GM23338 (cell line): ENCODE data around the gene GSTP1.
"Not testable (repeated sequence)": the region's sequence is repeated elsewhere in the genome, so short reads cannot be mapped to it uniquely, and the experiment has no call there.

Source experiments
- EZH2 ChIP-seq: fragments of 200-600 bp; sonication (generic); IDR thresholded peaks from one replicate; pipeline ENCODE4 v1.8.0; 2017; ENCODE audit warnings: antibody characterized with exemption, mild to moderate bottlenecking, low read depth; ENCODE audit not compliant: unreplicated experiment
- EZH2phosphoT487 ChIP-seq: fragments of 200-600 bp; sonication (generic); IDR thresholded peaks from one replicate; pipeline ENCODE4 v1.8.1; 2018; ENCODE audit warnings: antibody characterized with exemption; ENCODE audit not compliant: unreplicated experiment
- JUNB ChIP-seq: IDR thresholded peaks from one replicate; pipeline ENCODE4 v1.6.1; 2016; ENCODE audit warnings: antibody characterized with exemption; ENCODE audit not compliant: unreplicated experiment
- NANOG ChIP-seq: IDR thresholded peaks from 2 replicates; pipeline ENCODE4 v1.6.1; 2016; ENCODE audit warnings: antibody characterized with exemption, borderline replicate concordance
- POLR2AphosphoS5 ChIP-seq: IDR thresholded peaks from 2 replicates; pipeline ENCODE4 v1.6.1; 2016; ENCODE audit warnings: antibody characterized with exemption, low read depth
- TF ChIP-seq, protein P1 (sequence below), 2 experiments: fragments of 200-600 bp in 1 of 2; sonication (generic) in 1 of 2; conservative IDR thresholded peaks; 2 replicates each; pipeline versions ENCODE4 v1.5.1 to v1.6.1; 2016 to 2017; ENCODE audit warnings: antibody characterized with exemption in 2 of 2, low read depth in 2 of 2, mild to moderate bottlenecking in 2 of 2, moderate library complexity in 1 of 2
- TF ChIP-seq, protein P2 (sequence below): IDR thresholded peaks from 2 replicates; pipeline ENCODE4 v1.6.1; 2016; ENCODE audit warnings: antibody characterized with exemption
- TF ChIP-seq, protein P3 (sequence below): IDR thresholded peaks from one replicate; pipeline ENCODE4 v1.6.1; 2018; ENCODE audit warnings: antibody characterized with exemption; ENCODE audit not compliant: unreplicated experiment

DNA sequence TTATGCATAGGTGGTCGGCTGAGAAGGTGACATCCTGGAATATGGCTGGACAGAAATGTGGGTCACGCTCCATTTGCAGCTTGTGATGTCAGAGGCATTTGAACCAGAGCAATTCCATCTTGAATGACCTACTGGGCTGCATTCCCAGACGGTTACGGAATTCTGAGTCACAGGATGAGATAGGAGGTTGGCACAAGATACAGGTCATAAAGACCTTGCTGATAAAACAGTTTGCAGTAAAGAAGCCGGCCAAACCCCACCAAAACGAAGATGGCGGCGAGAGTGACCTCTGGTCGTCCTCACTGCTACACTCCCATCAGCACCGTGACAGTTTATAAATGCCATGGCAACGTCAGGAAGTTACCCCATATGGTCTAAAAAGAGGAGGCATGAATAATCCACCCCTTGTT, 19.9 kb upstream of the GSTP1 start:
- TF ChIP-seq POLR2AphosphoS5, EZH2, JUNB, NANOG, EZH2phosphoT487: not testable (repeated sequence)
- TF ChIP-seq, protein P1, sequence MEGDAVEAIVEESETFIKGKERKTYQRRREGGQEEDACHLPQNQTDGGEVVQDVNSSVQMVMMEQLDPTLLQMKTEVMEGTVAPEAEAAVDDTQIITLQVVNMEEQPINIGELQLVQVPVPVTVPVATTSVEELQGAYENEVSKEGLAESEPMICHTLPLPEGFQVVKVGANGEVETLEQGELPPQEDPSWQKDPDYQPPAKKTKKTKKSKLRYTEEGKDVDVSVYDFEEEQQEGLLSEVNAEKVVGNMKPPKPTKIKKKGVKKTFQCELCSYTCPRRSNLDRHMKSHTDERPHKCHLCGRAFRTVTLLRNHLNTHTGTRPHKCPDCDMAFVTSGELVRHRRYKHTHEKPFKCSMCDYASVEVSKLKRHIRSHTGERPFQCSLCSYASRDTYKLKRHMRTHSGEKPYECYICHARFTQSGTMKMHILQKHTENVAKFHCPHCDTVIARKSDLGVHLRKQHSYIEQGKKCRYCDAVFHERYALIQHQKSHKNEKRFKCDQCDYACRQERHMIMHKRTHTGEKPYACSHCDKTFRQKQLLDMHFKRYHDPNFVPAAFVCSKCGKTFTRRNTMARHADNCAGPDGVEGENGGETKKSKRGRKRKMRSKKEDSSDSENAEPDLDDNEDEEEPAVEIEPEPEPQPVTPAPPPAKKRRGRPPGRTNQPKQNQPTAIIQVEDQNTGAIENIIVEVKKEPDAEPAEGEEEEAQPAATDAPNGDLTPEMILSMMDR (conservative IDR thresholded peaks at IDR 0.05; ENCODE audit: low read depth in 2 of 2), result not testable (repeated sequence)
- TF ChIP-seq, protein P2, sequence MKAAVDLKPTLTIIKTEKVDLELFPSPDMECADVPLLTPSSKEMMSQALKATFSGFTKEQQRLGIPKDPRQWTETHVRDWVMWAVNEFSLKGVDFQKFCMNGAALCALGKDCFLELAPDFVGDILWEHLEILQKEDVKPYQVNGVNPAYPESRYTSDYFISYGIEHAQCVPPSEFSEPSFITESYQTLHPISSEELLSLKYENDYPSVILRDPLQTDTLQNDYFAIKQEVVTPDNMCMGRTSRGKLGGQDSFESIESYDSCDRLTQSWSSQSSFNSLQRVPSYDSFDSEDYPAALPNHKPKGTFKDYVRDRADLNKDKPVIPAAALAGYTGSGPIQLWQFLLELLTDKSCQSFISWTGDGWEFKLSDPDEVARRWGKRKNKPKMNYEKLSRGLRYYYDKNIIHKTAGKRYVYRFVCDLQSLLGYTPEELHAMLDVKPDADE, result not testable (repeated sequence)
- TF ChIP-seq, protein P3, sequence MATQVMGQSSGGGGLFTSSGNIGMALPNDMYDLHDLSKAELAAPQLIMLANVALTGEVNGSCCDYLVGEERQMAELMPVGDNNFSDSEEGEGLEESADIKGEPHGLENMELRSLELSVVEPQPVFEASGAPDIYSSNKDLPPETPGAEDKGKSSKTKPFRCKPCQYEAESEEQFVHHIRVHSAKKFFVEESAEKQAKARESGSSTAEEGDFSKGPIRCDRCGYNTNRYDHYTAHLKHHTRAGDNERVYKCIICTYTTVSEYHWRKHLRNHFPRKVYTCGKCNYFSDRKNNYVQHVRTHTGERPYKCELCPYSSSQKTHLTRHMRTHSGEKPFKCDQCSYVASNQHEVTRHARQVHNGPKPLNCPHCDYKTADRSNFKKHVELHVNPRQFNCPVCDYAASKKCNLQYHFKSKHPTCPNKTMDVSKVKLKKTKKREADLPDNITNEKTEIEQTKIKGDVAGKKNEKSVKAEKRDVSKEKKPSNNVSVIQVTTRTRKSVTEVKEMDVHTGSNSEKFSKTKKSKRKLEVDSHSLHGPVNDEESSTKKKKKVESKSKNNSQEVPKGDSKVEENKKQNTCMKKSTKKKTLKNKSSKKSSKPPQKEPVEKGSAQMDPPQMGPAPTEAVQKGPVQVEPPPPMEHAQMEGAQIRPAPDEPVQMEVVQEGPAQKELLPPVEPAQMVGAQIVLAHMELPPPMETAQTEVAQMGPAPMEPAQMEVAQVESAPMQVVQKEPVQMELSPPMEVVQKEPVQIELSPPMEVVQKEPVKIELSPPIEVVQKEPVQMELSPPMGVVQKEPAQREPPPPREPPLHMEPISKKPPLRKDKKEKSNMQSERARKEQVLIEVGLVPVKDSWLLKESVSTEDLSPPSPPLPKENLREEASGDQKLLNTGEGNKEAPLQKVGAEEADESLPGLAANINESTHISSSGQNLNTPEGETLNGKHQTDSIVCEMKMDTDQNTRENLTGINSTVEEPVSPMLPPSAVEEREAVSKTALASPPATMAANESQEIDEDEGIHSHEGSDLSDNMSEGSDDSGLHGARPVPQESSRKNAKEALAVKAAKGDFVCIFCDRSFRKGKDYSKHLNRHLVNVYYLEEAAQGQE, result not testable (repeated sequence)
